GM23338 (cell line): ENCODE results near the gene ZDHHC13. TPM values are rescaled to one million over a fixed set of nuclear protein-coding genes. Genes with fewer than 3 reads are reported as not detected.

Source experiments
- ATAC-seq: fragments of 200-7000 bp; cut with Tn5 transposase; 3 replicates; pipeline ENCODE4 v1.9.1; 2020
- DNase-seq: peaks from one replicate; pipeline ENCODE4 v3.0.0-alpha.2; 2015; ENCODE audit warnings: low spot score
- H2AFZ ChIP-seq: fragments of 200-600 bp; sonication (generic); 2 replicates; pipeline ENCODE4 v1.8.0; 2016; ENCODE audit warnings: antibody characterized with exemption, mild to moderate bottlenecking, moderate library complexity
- H3F3A ChIP-seq: fragments of 200-600 bp; sonication (generic); replicated peaks from 2 replicates; pipeline ENCODE4 v1.8.0; 2017; ENCODE audit warnings: antibody characterized with exemption, mixed run types, low read depth
- H3K27ac ChIP-seq: fragments of 200-600 bp; sonication (generic); 2 replicates; pipeline ENCODE4 v1.6.1; 2016; ENCODE audit warnings: low read depth
- H3K27me3 ChIP-seq: fragments of 200-600 bp; sonication (generic); 2 replicates; pipeline ENCODE4 v1.8.0; 2016; ENCODE audit warnings: mild to moderate bottlenecking, mixed run types, moderate library complexity; ENCODE audit not compliant: insufficient read depth
- H3K36me3 ChIP-seq: fragments of 200-600 bp; sonication (generic); 2 replicates; pipeline ENCODE4 v1.8.0; 2016; ENCODE audit warnings: mild to moderate bottlenecking; ENCODE audit not compliant: insufficient read depth
- H3K4me1 ChIP-seq: fragments of 200-600 bp; sonication (generic); 2 replicates; pipeline ENCODE4 v1.8.0; 2016; ENCODE audit warnings: mild to moderate bottlenecking, moderate library complexity; ENCODE audit not compliant: insufficient read depth
- H3K4me2 ChIP-seq: fragments of 200-600 bp; sonication (generic); 2 replicates; pipeline ENCODE4 v1.7.1; 2017; ENCODE audit warnings: mixed run types
- H3K4me3 ChIP-seq: fragments of 200-600 bp; sonication (generic); 2 replicates; pipeline ENCODE4 v1.6.1; 2016; ENCODE audit warnings: mixed run types
- H3K79me2 ChIP-seq: fragments of 200-600 bp; sonication (generic); replicated peaks from 2 replicates; pipeline ENCODE4 v1.8.0; 2017; ENCODE audit warnings: mild to moderate bottlenecking; ENCODE audit not compliant: insufficient read depth
- H3K9me2 ChIP-seq: fragments of 200-600 bp; sonication (generic); 2 replicates; pipeline ENCODE4 v1.8.0; 2017; ENCODE audit not compliant: insufficient read depth
- H4K20me1 ChIP-seq: fragments of 200-600 bp; sonication (generic); replicated peaks from 2 replicates; pipeline ENCODE4 v1.8.0; 2017; ENCODE audit warnings: mild to moderate bottlenecking; ENCODE audit not compliant: insufficient read depth
- H3K27ac Mint-ChIP-seq: 2 replicates; pipeline ENCODE4 v1.8.0; 2020; ENCODE audit warnings: inconsistent platforms, mild to moderate bottlenecking, moderate library complexity, mixed read lengths
- H3K27me3 Mint-ChIP-seq: 3 replicates; pipeline ENCODE4 v1.8.0; 2022; ENCODE audit warnings: low read depth, mild to moderate bottlenecking, moderate library complexity, mixed read lengths, inconsistent platforms; ENCODE audit not compliant: insufficient read depth, poor library complexity
- H3K36me3 Mint-ChIP-seq: 3 replicates; pipeline ENCODE4 v1.8.0; 2021; ENCODE audit warnings: low read depth, mild to moderate bottlenecking, inconsistent platforms, moderate library complexity, mixed read lengths
- H3K4me1 Mint-ChIP-seq: 3 replicates; pipeline ENCODE4 v1.8.0; 2020; ENCODE audit warnings: mild to moderate bottlenecking, inconsistent platforms, mixed read lengths
- H3K4me3 Mint-ChIP-seq: 3 replicates; pipeline ENCODE4 v1.8.0; 2021; ENCODE audit warnings: moderate library complexity, mild to moderate bottlenecking, inconsistent platforms, mixed read lengths
- H3K9me3 Mint-ChIP-seq: 3 replicates; pipeline ENCODE4 v1.8.0; 2020; ENCODE audit warnings: moderate library complexity, mild to moderate bottlenecking, inconsistent platforms, mixed read lengths
- CREB1 ChIP-seq: fragments of 250-450 bp; sonication (Bioruptor Pico); IDR thresholded peaks from 2 replicates; pipeline ENCODE4 v1.5.0; 2020; ENCODE audit warnings: low read depth, mild to moderate bottlenecking, moderate library complexity
- CTCF ChIP-seq, 2 experiments: fragments of 200-600 bp in 1 of 2; sonication (generic) in 1 of 2; conservative IDR thresholded peaks; 2 replicates each; pipeline versions ENCODE4 v1.5.1 to v1.6.1; 2016 to 2017; ENCODE audit warnings: antibody characterized with exemption in 2 of 2, low read depth in 2 of 2, mild to moderate bottlenecking in 2 of 2, moderate library complexity in 1 of 2
- ETS1 ChIP-seq: IDR thresholded peaks from 2 replicates; pipeline ENCODE4 v1.6.1; 2016; ENCODE audit warnings: antibody characterized with exemption
- EZH2 ChIP-seq: fragments of 200-600 bp; sonication (generic); IDR thresholded peaks from one replicate; pipeline ENCODE4 v1.8.0; 2017; ENCODE audit warnings: antibody characterized with exemption, mild to moderate bottlenecking, low read depth; ENCODE audit not compliant: unreplicated experiment
- EZH2phosphoT487 ChIP-seq: fragments of 200-600 bp; sonication (generic); IDR thresholded peaks from one replicate; pipeline ENCODE4 v1.8.1; 2018; ENCODE audit warnings: antibody characterized with exemption; ENCODE audit not compliant: unreplicated experiment
- JUNB ChIP-seq: IDR thresholded peaks from one replicate; pipeline ENCODE4 v1.6.1; 2016; ENCODE audit warnings: antibody characterized with exemption; ENCODE audit not compliant: unreplicated experiment
- NANOG ChIP-seq: IDR thresholded peaks from 2 replicates; pipeline ENCODE4 v1.6.1; 2016; ENCODE audit warnings: antibody characterized with exemption, borderline replicate concordance
- POLR2AphosphoS5 ChIP-seq: IDR thresholded peaks from 2 replicates; pipeline ENCODE4 v1.6.1; 2016; ENCODE audit warnings: antibody characterized with exemption, low read depth
- REST ChIP-seq: IDR thresholded peaks from one replicate; pipeline ENCODE4 v1.6.1; 2018; ENCODE audit warnings: antibody characterized with exemption; ENCODE audit not compliant: unreplicated experiment
- STAT1 ChIP-seq: IDR thresholded peaks from one replicate; pipeline ENCODE4 v1.6.1; 2016; ENCODE audit warnings: antibody characterized with exemption; ENCODE audit not compliant: unreplicated experiment
- ZNF114 ChIP-seq: fragments of 250-450 bp; sonication (Bioruptor Pico); IDR thresholded peaks from 2 replicates; pipeline ENCODE4 v1.5.0; 2020; ENCODE audit warnings: mild to moderate bottlenecking, moderate library complexity
- ZNF331 ChIP-seq: fragments of 250-450 bp; sonication (Bioruptor Pico); IDR thresholded peaks from 2 replicates; pipeline ENCODE4 v1.5.0; 2020; ENCODE audit warnings: low read depth, mild to moderate bottlenecking, moderate library complexity
- ZNF462 ChIP-seq: fragments of 250-450 bp; sonication (Bioruptor Pico); IDR thresholded peaks from 2 replicates; pipeline ENCODE4 v1.5.0; 2020; ENCODE audit warnings: mild to moderate bottlenecking, moderate library complexity
- polyA plus RNA-seq: library from polyadenylated mRNA; unstranded; fragments of >200 nt; fragmentation: Nextera tagmentation; extraction: Ambion mirVana; gene quantifications from 2 replicates; pipeline ENCODE4 v1.2.1, GENCODE V29; 2016
- total RNA-seq: library from RNA; depleted of rRNA; stranded (reverse); fragments of >200 nt; shearing (Covaris generic); gene quantifications from 2 replicates; pipeline ENCODE4 v1.2.3, GENCODE V29; 2014

Gene ZDHHC13
- total and polyA plus RNA-seq, 2 experiments from 2014 or later = 21.0 to 27.7 TPM

GRCh38 chr11:19162951-19163505 lies 46.1 kb downstream of the ZDHHC13 start:
- no peak for TF ChIP-seq ZNF331 (CRISPR knock-in tag)
- TF ChIP-seq POLR2AphosphoS5 = no peak
- no peak for TF ChIP-seq ZNF462
- no peak for TF ChIP-seq REST
- TF ChIP-seq NANOG = no peak
- no peak for TF ChIP-seq CTCF (conservative IDR thresholded peaks at IDR 0.05; ENCODE audit: low read depth in 2 of 2)
- no peak for TF ChIP-seq STAT1
- TF ChIP-seq EZH2 = no peak
- TF ChIP-seq ZNF114 (CRISPR knock-in tag) = no peak
- no peak for TF ChIP-seq CREB1 (CRISPR knock-in tag)
- TF ChIP-seq JUNB = no peak
- no peak for TF ChIP-seq EZH2phosphoT487
- TF ChIP-seq ETS1 = no peak
- H3K36me3 Mint-ChIP-seq = peaks cover 16% of the 10 kb centered on the region; the same call in 2 of the 3 replicates

More at GRCh38 chr11:19162951-19163505, 46.1 kb downstream of the ZDHHC13 start:
- ATAC-seq (no peak), DNase-seq (no peak)
- Mint-ChIP-seq H3K4me1 (peaks cover 4% of the 10 kb centered on the region; the same call in 2 of the 3 replicates), H3K27me3 (no peaks in the 10 kb centered on the region), H3K4me3 (no peak overlapping the region), H3K27ac (peak overlapping the region; percentile 6; the same call in 1 of the 2 replicates), H3K9me3 (no peaks in the 10 kb centered on the region)
- H3K4me1 ChIP-seq = no peaks in the 10 kb centered on the region
- H2AFZ ChIP-seq = no peak overlapping the region
- H4K20me1 ChIP-seq = 0 out of 2 replicates have a peak, but pooled peaks cover 3% of the 10 kb centered on the region
- H3K27ac ChIP-seq = no peak overlapping the region
- H3K9me2 ChIP-seq = no peaks in the 10 kb centered on the region
- no peak overlapping the region for H3K4me2 ChIP-seq
- H3K36me3 ChIP-seq = peaks cover 18% of the 10 kb centered on the region
- H3K79me2 ChIP-seq = no peaks in the 10 kb centered on the region
- H3K4me3 ChIP-seq = no peak overlapping the region
- H3K27me3 ChIP-seq = no peaks in the 10 kb centered on the region
- no peaks in the 10 kb centered on the region for H3F3A ChIP-seq
